ENCODE measurements around the gene RBMS1.

DNA sequence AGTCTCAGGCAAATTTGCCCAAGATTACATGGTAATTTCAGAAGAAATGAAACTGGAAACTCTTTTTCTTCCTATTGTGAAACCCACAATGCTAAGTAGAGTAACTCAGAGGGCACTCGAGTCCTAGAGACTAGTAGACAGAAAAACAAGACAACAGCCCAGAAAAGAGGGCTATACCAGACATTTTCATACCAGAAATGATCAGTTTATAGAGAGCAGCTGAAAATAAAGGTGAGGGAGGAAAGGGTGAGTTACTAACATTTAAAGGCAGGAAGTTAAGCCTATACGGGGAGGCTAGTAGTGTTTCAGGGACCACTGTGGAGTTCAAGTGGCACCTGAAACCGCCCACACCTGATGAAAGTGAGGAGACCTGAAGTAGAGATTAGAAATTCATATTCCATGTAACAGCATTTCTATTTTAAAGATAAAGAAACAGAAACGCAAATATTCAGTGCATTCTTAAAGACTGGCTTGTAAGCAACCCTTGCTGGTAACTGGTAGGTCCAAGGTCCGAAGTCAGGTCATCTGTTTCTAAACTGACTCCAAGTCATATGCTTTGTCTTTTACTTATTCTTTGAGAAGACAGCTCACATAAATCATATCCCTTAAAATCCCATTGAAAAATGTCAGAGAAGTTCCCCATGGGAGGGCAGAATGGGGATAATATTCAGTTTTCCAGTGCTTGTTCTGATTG lies 148.4 kb downstream of the RBMS1 start:
- TF ChIP-seq, protein P1, sequence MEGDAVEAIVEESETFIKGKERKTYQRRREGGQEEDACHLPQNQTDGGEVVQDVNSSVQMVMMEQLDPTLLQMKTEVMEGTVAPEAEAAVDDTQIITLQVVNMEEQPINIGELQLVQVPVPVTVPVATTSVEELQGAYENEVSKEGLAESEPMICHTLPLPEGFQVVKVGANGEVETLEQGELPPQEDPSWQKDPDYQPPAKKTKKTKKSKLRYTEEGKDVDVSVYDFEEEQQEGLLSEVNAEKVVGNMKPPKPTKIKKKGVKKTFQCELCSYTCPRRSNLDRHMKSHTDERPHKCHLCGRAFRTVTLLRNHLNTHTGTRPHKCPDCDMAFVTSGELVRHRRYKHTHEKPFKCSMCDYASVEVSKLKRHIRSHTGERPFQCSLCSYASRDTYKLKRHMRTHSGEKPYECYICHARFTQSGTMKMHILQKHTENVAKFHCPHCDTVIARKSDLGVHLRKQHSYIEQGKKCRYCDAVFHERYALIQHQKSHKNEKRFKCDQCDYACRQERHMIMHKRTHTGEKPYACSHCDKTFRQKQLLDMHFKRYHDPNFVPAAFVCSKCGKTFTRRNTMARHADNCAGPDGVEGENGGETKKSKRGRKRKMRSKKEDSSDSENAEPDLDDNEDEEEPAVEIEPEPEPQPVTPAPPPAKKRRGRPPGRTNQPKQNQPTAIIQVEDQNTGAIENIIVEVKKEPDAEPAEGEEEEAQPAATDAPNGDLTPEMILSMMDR (IDR thresholded peaks at IDR 0.05): no peak
- no peak for TF ChIP-seq EP300 (IDR thresholded peaks at IDR 0.05)

Measured in sigmoid colon (tissue), 4 donors.